Trophoblast cell (in vitro differentiated cells and primary cell): ENCODE data around the gene DNAJC11.

Source experiments
- DNase-seq, 2 donors: peaks; one replicate each; pipeline ENCODE4 v3.0.0-alpha.2; 2016
- H2AFZ ChIP-seq: 2 replicates; pipeline ENCODE4 v1.6.1; 2013; ENCODE audit warnings: low read length, moderate library complexity, mild to moderate bottlenecking; ENCODE audit not compliant: insufficient read depth, poor library complexity
- H2AK5ac ChIP-seq: 2 replicates; pipeline ENCODE4 v1.6.1; 2013; ENCODE audit warnings: mild to moderate bottlenecking, low read length
- H2BK120ac ChIP-seq: 2 replicates; pipeline ENCODE4 v1.6.1; 2013; ENCODE audit warnings: low read length, mild to moderate bottlenecking, moderate library complexity; ENCODE audit not compliant: insufficient read depth, poor library complexity
- H2BK12ac ChIP-seq: 2 replicates; pipeline ENCODE4 v1.6.1; 2013; ENCODE audit warnings: mild to moderate bottlenecking, low read length, moderate library complexity
- H2BK5ac ChIP-seq: 2 replicates; pipeline ENCODE4 v1.6.1; 2013; ENCODE audit warnings: low read length, low read depth, moderate library complexity, mild to moderate bottlenecking; ENCODE audit not compliant: poor library complexity
- H3K14ac ChIP-seq: 2 replicates; pipeline ENCODE4 v1.6.1; 2013; ENCODE audit warnings: mild to moderate bottlenecking, low read length
- H3K18ac ChIP-seq: 2 replicates; pipeline ENCODE4 v1.6.1; 2013; ENCODE audit warnings: mild to moderate bottlenecking, low read length
- H3K23ac ChIP-seq: 2 replicates; pipeline ENCODE4 v1.6.1; 2013; ENCODE audit warnings: low read length
- H3K27ac ChIP-seq: 2 replicates; pipeline ENCODE4 v1.5.1; 2013; ENCODE audit warnings: low read depth, mild to moderate bottlenecking, inconsistent platforms, low read length, moderate library complexity
- H3K27me3 ChIP-seq: 2 replicates; pipeline ENCODE4 v1.6.1; 2013; ENCODE audit warnings: inconsistent platforms, mild to moderate bottlenecking, low read length, moderate library complexity; ENCODE audit not compliant: insufficient read depth
- H3K36me3 ChIP-seq, 2 experiments: 1 replicate in 1 of 2; 2 replicates in 1 of 2; pipeline ENCODE4 v1.6.1; 2013; ENCODE audit warnings: low read length in 2 of 2, mild to moderate bottlenecking in 2 of 2, moderate library complexity in 1 of 2; ENCODE audit not compliant: insufficient read depth in 2 of 2, control insufficient read depth in 1 of 2
- H3K4ac ChIP-seq: 2 replicates; pipeline ENCODE4 v1.6.1; 2013; ENCODE audit warnings: low read depth, mild to moderate bottlenecking, low read length, moderate library complexity
- H3K4me1 ChIP-seq, 2 experiments: 1 replicate in 1 of 2; 2 replicates in 1 of 2; pipeline ENCODE4 v1.6.1; 2013; ENCODE audit warnings: low read length in 2 of 2, mild to moderate bottlenecking in 2 of 2, moderate library complexity in 1 of 2; ENCODE audit not compliant: insufficient read depth in 2 of 2, control insufficient read depth in 1 of 2
- H3K4me2 ChIP-seq: 2 replicates; pipeline ENCODE4 v1.6.1; 2013; ENCODE audit warnings: inconsistent platforms, mild to moderate bottlenecking, low read length, moderate library complexity
- H3K4me3 ChIP-seq: 2 replicates; pipeline ENCODE4 v1.5.1; 2013; ENCODE audit warnings: mild to moderate bottlenecking, low read depth, low read length, inconsistent platforms
- H3K79me1 ChIP-seq: one replicate; pipeline ENCODE4 v1.6.1; 2013; ENCODE audit warnings: low read length
- H3K79me2 ChIP-seq: 2 replicates; pipeline ENCODE4 v1.6.1; 2013; ENCODE audit warnings: low read length, mild to moderate bottlenecking; ENCODE audit not compliant: control insufficient read depth, insufficient read depth, poor library complexity
- H3K9ac ChIP-seq: 2 replicates; pipeline ENCODE4 v1.6.1; 2013; ENCODE audit warnings: mild to moderate bottlenecking, low read length
- H3K9me3 ChIP-seq: 2 replicates; pipeline ENCODE4 v1.6.1; 2013; ENCODE audit warnings: low read depth, mild to moderate bottlenecking, control low read depth, inconsistent platforms, low read length; ENCODE audit not compliant: insufficient read depth
- H4K12ac ChIP-seq: 2 replicates; pipeline ENCODE4 v1.6.1; 2013; ENCODE audit warnings: low read depth, mild to moderate bottlenecking, low read length, moderate library complexity
- H4K8ac ChIP-seq: 2 replicates; pipeline ENCODE4 v1.6.1; 2013; ENCODE audit warnings: low read depth, mild to moderate bottlenecking, low read length, moderate library complexity
- H4K91ac ChIP-seq: one replicate; pipeline ENCODE4 v1.6.1; 2013; ENCODE audit warnings: low read depth, mild to moderate bottlenecking, low read length, moderate library complexity
- WGBS: extraction: QIAGEN DNeasy Blood & Tissue Kit; methylation state at CpG from one replicate; pipeline ENCODE4 v1.1.7; 2013; ENCODE audit warnings: missing lambda C conversion rate; ENCODE audit not compliant: insufficient read length, insufficient coverage; ENCODE audit errors: extremely low coverage; 5-methylcytosine and 5-hydroxymethylcytosine counted together

The DNAJC11 gene

DNA sequence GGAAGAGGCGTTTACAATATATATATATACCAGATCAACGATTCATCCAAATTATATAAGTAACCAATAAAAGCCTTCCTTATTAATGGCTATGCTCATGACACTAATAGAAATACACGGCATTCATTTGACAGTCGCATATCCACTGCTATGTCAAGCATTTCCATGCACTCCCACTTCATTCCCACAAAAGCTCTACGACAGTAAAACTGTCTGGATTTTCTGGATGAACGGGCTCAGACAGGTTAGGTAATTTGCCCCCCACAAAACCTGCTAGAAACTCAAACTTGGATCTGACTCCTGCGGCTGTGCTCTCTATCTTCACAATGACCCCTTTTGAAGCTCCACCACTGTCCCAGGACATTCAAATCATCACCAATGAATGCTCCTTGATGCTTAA is 11.4 kb downstream of the DNAJC11 start:
- Histone ChIP-seq H2AK5ac (no peak overlapping the region), H3K79me1 (no peaks in the 10 kb centered on the region), H3K23ac (no peak overlapping the region), H2BK5ac (no peak overlapping the region), H3K27ac (no peak overlapping the region), H2BK120ac (no peak overlapping the region), H3K14ac (no peak overlapping the region), H3K4ac (no peak overlapping the region), H3K27me3 (no peaks in the 10 kb centered on the region), H3K4me2 (no peak overlapping the region), H2AFZ (no peak overlapping the region), H3K9me3 (no peaks in the 10 kb centered on the region), H3K4me1 (no peaks in the 10 kb centered on the region), H3K18ac (no peak overlapping the region), H2BK12ac (no peak overlapping the region), H3K36me3 (peaks cover 0 to 4% of the 10 kb centered on the region in 2 experiments), H4K8ac (no peak overlapping the region), H3K4me3 (no peak overlapping the region), H4K91ac (no peak overlapping the region), H4K12ac (no peak overlapping the region), H3K79me2 (no peaks in the 10 kb centered on the region), H3K9ac (no peak overlapping the region)
- no peak for DNase-seq
- WGBS = no CpG with 5 or more reads among the region's 7 CpGs

DNA sequence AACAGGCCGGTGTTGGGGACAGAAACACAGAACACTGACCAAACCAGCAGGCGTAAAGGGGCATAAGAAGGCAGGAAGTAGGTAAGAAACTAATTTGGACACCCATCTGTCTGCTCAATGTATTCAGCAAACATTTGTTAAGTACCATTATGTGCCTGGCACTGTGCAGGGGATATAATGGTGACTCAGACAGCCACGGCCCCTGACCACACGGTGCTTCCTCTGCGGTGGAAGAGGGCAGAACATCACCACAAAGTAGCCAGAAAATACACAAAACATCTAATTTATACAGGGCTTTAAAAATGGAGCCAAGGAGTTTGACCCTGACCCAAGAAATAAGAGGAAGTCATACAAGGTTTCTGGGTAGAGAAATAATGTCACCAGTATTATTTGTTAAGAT is 12.9 kb downstream of the DNAJC11 start:
- Histone ChIP-seq H3K4ac (peak overlapping the region; percentile 57), H3K79me1 (no peaks in the 10 kb centered on the region), H3K4me3 (no peak overlapping the region), H3K27me3 (no peaks in the 10 kb centered on the region), H3K9ac (no peak overlapping the region), H3K4me1 (no peaks in the 10 kb centered on the region), H2BK120ac (no peak overlapping the region), H3K23ac (no peak overlapping the region), H3K27ac (no peak overlapping the region), H3K18ac (no peak overlapping the region), H2BK12ac (no peak overlapping the region), H3K4me2 (no peak overlapping the region), H3K79me2 (no peaks in the 10 kb centered on the region), H2AFZ (no peak overlapping the region), H2BK5ac (no peak overlapping the region), H4K8ac (no peak overlapping the region), H4K12ac (no peak overlapping the region), H3K36me3 (peaks cover 0 to 4% of the 10 kb centered on the region in 2 experiments), H3K14ac (no peak overlapping the region), H3K9me3 (no peaks in the 10 kb centered on the region), H2AK5ac (no peak overlapping the region), H4K91ac (no peak overlapping the region)
- no CpG with 5 or more reads among the region's 5 CpGs for WGBS
- DNase-seq = no peak

DNA sequence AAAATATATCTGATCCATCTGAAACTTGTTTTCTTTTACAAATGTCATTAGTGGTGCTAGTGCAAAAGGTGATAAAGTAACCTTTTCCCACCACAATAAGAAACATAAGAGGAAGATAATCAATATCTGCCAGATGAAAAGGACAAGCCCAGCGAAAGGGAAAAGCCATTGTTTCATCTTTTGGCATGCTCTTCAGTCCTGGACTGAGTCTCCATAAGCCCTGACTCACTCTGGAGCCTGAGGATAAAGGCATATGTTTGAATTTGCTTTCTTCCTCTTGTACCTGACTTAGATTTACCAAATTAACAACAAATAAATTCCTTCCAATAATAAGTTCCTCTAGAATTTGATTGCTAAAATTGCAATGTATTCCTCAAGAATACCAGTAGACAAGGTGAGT is 13.6 kb downstream of the DNAJC11 start:
- Histone ChIP-seq H3K4me2 (no peak overlapping the region), H3K27me3 (no peaks in the 10 kb centered on the region), H3K23ac (no peak overlapping the region), H2AK5ac (no peak overlapping the region), H2BK12ac (no peak overlapping the region), H3K79me2 (no peaks in the 10 kb centered on the region), H3K36me3 (peaks cover 0 to 4% of the 10 kb centered on the region in 2 experiments), H3K9ac (no peak overlapping the region), H3K4me3 (no peak overlapping the region), H3K18ac (no peak overlapping the region), H3K4ac (no peak overlapping the region), H4K91ac (no peak overlapping the region), H4K12ac (no peak overlapping the region), H2BK5ac (no peak overlapping the region), H4K8ac (no peak overlapping the region), H3K9me3 (no peaks in the 10 kb centered on the region), H3K27ac (no peak overlapping the region), H2AFZ (no peak overlapping the region), H3K14ac (no peak overlapping the region), H3K79me1 (no peaks in the 10 kb centered on the region), H2BK120ac (no peak overlapping the region), H3K4me1 (no peaks in the 10 kb centered on the region)
- no peak for DNase-seq
- WGBS = no CpG with 5 or more reads among the region's 1 CpG

- Histone ChIP-seq H3K4ac (no peak overlapping the region), H2BK120ac (no peak overlapping the region), H2BK5ac (no peak overlapping the region), H3K27me3 (no peaks in the 10 kb centered on the region), H4K91ac (no peak overlapping the region), H4K12ac (no peak overlapping the region), H3K4me3 (peak overlapping the region; percentile 57), H3K9me3 (no peaks in the 10 kb centered on the region), H3K9ac (peak overlapping the region; percentile 59), H3K14ac (no peak overlapping the region), H3K27ac (no peak overlapping the region), H2BK12ac (no peak overlapping the region), H3K23ac (peak overlapping the region; percentile 100), H3K36me3 (peaks cover 0 to 5% of the 10 kb centered on the region in 2 experiments), H2AK5ac (no peak overlapping the region), H4K8ac (no peak overlapping the region), H2AFZ (no peak overlapping the region), H3K18ac (no peak overlapping the region), H3K79me1 (no peaks in the 10 kb centered on the region), H3K4me2 (no peak overlapping the region), H3K79me2 (no peaks in the 10 kb centered on the region), H3K4me1 (no peaks in the 10 kb centered on the region)
- peak in 1 of 2 donors; percentile 51 for DNase-seq
These were observed 15.3 kb downstream of the DNAJC11 start for GRCh38 chr1:6686294-6686693.
